HG03103 (cell line): Measurements from ENCODE around the gene MRPL45.

Source experiments
- ATAC-seq: cut with Tn5 transposase; IDR thresholded peaks from one replicate; pipeline ENCODE4 v1.9.1; 2021; ENCODE audit warnings: low read depth; ENCODE audit not compliant: unreplicated experiment

MRPL45 gene

GRCh38 chr17:38324772-38325171 lies 27.8 kb downstream of the MRPL45 start:
- no peak for ATAC-seq

- no peak for ATAC-seq
Measured at GRCh38 chr17:38325221-38325851, 28.4 kb downstream of the MRPL45 start.

- ATAC-seq = no peak
Measured at GRCh38 chr17:38326996-38327792, 30.2 kb downstream of the MRPL45 start.

- no peak for ATAC-seq
Measured at GRCh38 chr17:38327936-38328335, 31.0 kb downstream of the MRPL45 start.

- ATAC-seq = no peak
Measured at GRCh38 chr17:38328620-38329019, 31.7 kb downstream of the MRPL45 start.

- no peak for ATAC-seq
Measured at GRCh38 chr17:38329284-38329683, 32.3 kb downstream of the MRPL45 start.

- ATAC-seq = no peak
Measured at GRCh38 chr17:38329808-38330730, 33.1 kb downstream of the MRPL45 start.

GRCh38 chr17:38330941-38331411 lies 34.0 kb downstream of the MRPL45 start:
- ATAC-seq = no peak

- ATAC-seq = no peak
Measured at GRCh38 chr17:38332735-38333134, 35.8 kb downstream of the MRPL45 start.

- no peak for ATAC-seq
Measured at GRCh38 chr17:38333635-38334295, 36.8 kb downstream of the MRPL45 start.

GRCh38 chr17:38334480-38335364 lies 37.8 kb downstream of the MRPL45 start:
- ATAC-seq = no peak

GRCh38 chr17:38336838-38337237 lies 39.9 kb downstream of the MRPL45 start:
- no peak for ATAC-seq

GRCh38 chr17:38338053-38338452 lies 41.1 kb downstream of the MRPL45 start:
- ATAC-seq = no peak

- ATAC-seq = no peak
Measured at GRCh38 chr17:38338535-38338934, 41.6 kb downstream of the MRPL45 start.

- no peak for ATAC-seq
Measured at GRCh38 chr17:38339891-38340290, 42.9 kb downstream of the MRPL45 start.

GRCh38 chr17:38341035-38341721 lies 44.2 kb downstream of the MRPL45 start:
- ATAC-seq = no peak

GRCh38 chr17:38342886-38343607 lies 46.1 kb downstream of the MRPL45 start:
- ATAC-seq = no peak
